Activated naive CD8-positive, alpha-beta T cell treated with anti-CD3 and anti-CD28 coated beads, Interleukin-2, amount 50 U/mL, for 24 hours (primary cell): ENCODE data around the gene OTOG.

Source experiments
- ATAC-seq: fragments of 150-1000 bp; cut with Tn5 transposase; one replicate; pipeline ENCODE4 v1.10.0; 2021
- DNase-seq: peaks from one replicate; pipeline ENCODE4 v3.0.0; 2021
- H3K27ac Mint-ChIP-seq: one replicate; pipeline ENCODE4 v1.8.0; 2021; ENCODE audit warnings: mild to moderate bottlenecking, mixed read lengths
- H3K27me3 Mint-ChIP-seq: one replicate; pipeline ENCODE4 v1.8.0; 2021; ENCODE audit warnings: mixed read lengths
- H3K36me3 Mint-ChIP-seq: one replicate; pipeline ENCODE4 v1.8.0; 2021; ENCODE audit warnings: low read depth, mixed read lengths
- H3K4me1 Mint-ChIP-seq: one replicate; pipeline ENCODE4 v1.8.0; 2021; ENCODE audit warnings: mixed read lengths
- H3K4me3 Mint-ChIP-seq: one replicate; pipeline ENCODE4 v1.8.0; 2021; ENCODE audit warnings: mild to moderate bottlenecking, moderate library complexity, mixed read lengths
- H3K9me3 Mint-ChIP-seq: one replicate; pipeline ENCODE4 v1.8.0; 2021; ENCODE audit warnings: mixed read lengths

The OTOG gene

GRCh38 chr11:17588721-17589120, 41.7 kb downstream of the OTOG start:
- Mint-ChIP-seq H3K36me3 (no peaks in the 10 kb centered on the region), H3K27me3 (peaks cover 10% of the 10 kb centered on the region), H3K4me1 (no peaks in the 10 kb centered on the region), H3K27ac (no peak overlapping the region), H3K9me3 (no peaks in the 10 kb centered on the region), H3K4me3 (no peak overlapping the region)
- DNase-seq (no peak), ATAC-seq (no peak)

GRCh38 chr11:17590463-17590862, 43.4 kb downstream of the OTOG start:
- H3K36me3 Mint-ChIP-seq, result no peaks in the 10 kb centered on the region
- H3K27ac Mint-ChIP-seq, result no peak overlapping the region
- H3K4me1 Mint-ChIP-seq, result no peaks in the 10 kb centered on the region
- no peaks in the 10 kb centered on the region for H3K9me3 Mint-ChIP-seq
- ATAC-seq (no peak), DNase-seq (no peak)
- H3K27me3 Mint-ChIP-seq, result peaks cover 8% of the 10 kb centered on the region
- no peak overlapping the region for H3K4me3 Mint-ChIP-seq

GRCh38 chr11:17591293-17591692, 44.2 kb downstream of the OTOG start:
- Mint-ChIP-seq H3K27ac (no peak overlapping the region), H3K9me3 (no peaks in the 10 kb centered on the region), H3K36me3 (no peaks in the 10 kb centered on the region), H3K4me3 (no peak overlapping the region), H3K4me1 (no peaks in the 10 kb centered on the region), H3K27me3 (peaks cover 7% of the 10 kb centered on the region)
- no peak for DNase-seq
- ATAC-seq, result no peak

- peaks cover 4% of the 10 kb centered on the region for H3K27me3 Mint-ChIP-seq
- ATAC-seq (no peak), DNase-seq (no peak)
- H3K9me3 Mint-ChIP-seq, result no peaks in the 10 kb centered on the region
- no peak overlapping the region for H3K27ac Mint-ChIP-seq
- H3K36me3 Mint-ChIP-seq, result no peaks in the 10 kb centered on the region
- H3K4me1 Mint-ChIP-seq, result no peaks in the 10 kb centered on the region
- no peak overlapping the region for H3K4me3 Mint-ChIP-seq
Observed at GRCh38 chr11:17593466-17594245, 46.6 kb downstream of the OTOG start.

GRCh38 chr11:17594686-17595192, 47.7 kb downstream of the OTOG start:
- DNase-seq (no peak), ATAC-seq (no peak)
- Mint-ChIP-seq H3K27ac (no peak overlapping the region), H3K4me1 (no peaks in the 10 kb centered on the region), H3K4me3 (no peak overlapping the region), H3K36me3 (no peaks in the 10 kb centered on the region), H3K27me3 (peaks cover 4% of the 10 kb centered on the region), H3K9me3 (no peaks in the 10 kb centered on the region)

GRCh38 chr11:17595526-17596309, 48.7 kb downstream of the OTOG start:
- Mint-ChIP-seq H3K27ac (no peak overlapping the region), H3K4me3 (no peak overlapping the region), H3K27me3 (peaks cover 6% of the 10 kb centered on the region), H3K4me1 (no peaks in the 10 kb centered on the region), H3K36me3 (no peaks in the 10 kb centered on the region), H3K9me3 (no peaks in the 10 kb centered on the region)
- DNase-seq (no peak), ATAC-seq (no peak)

GRCh38 chr11:17596310-17596669, 49.2 kb downstream of the OTOG start:
- ATAC-seq (no peak), DNase-seq (no peak)
- Mint-ChIP-seq H3K4me3 (no peak overlapping the region), H3K9me3 (no peaks in the 10 kb centered on the region), H3K4me1 (peaks cover 4% of the 10 kb centered on the region), H3K27ac (no peak overlapping the region), H3K27me3 (peaks cover 6% of the 10 kb centered on the region), H3K36me3 (no peaks in the 10 kb centered on the region)

GRCh38 chr11:17596711-17597110, 49.7 kb downstream of the OTOG start:
- ATAC-seq (no peak), DNase-seq (no peak)
- Mint-ChIP-seq H3K4me1 (peaks cover 4% of the 10 kb centered on the region), H3K27me3 (peaks cover 5% of the 10 kb centered on the region), H3K4me3 (no peak overlapping the region), H3K36me3 (no peaks in the 10 kb centered on the region), H3K9me3 (no peaks in the 10 kb centered on the region), H3K27ac (no peak overlapping the region)

- Mint-ChIP-seq H3K36me3 (no peaks in the 10 kb centered on the region), H3K4me1 (peaks cover 4% of the 10 kb centered on the region), H3K4me3 (no peak overlapping the region), H3K27me3 (peaks cover 2% of the 10 kb centered on the region), H3K9me3 (no peaks in the 10 kb centered on the region), H3K27ac (no peak overlapping the region)
- ATAC-seq (no peak), DNase-seq (no peak)
Observed at GRCh38 chr11:17597770-17598169, 50.7 kb downstream of the OTOG start.

- peaks cover 4% of the 10 kb centered on the region for H3K4me1 Mint-ChIP-seq
- no peaks in the 10 kb centered on the region for H3K36me3 Mint-ChIP-seq
- peaks cover 2% of the 10 kb centered on the region for H3K27me3 Mint-ChIP-seq
- H3K9me3 Mint-ChIP-seq, result no peaks in the 10 kb centered on the region
- no peak overlapping the region for H3K27ac Mint-ChIP-seq
- peak; percentile 80 for DNase-seq
- peak; percentile 66 for ATAC-seq
- H3K4me3 Mint-ChIP-seq, result no peak overlapping the region
Observed at GRCh38 chr11:17598700-17599459, 51.8 kb downstream of the OTOG start.

GRCh38 chr11:17599460-17599925, 52.4 kb downstream of the OTOG start:
- Mint-ChIP-seq H3K27me3 (peaks cover 2% of the 10 kb centered on the region), H3K9me3 (no peaks in the 10 kb centered on the region), H3K4me3 (no peak overlapping the region), H3K4me1 (peaks cover 4% of the 10 kb centered on the region), H3K27ac (no peak overlapping the region), H3K36me3 (no peaks in the 10 kb centered on the region)
- DNase-seq (no peak), ATAC-seq (no peak)

GRCh38 chr11:17600316-17601255, 53.5 kb downstream of the OTOG start:
- Mint-ChIP-seq H3K4me1 (peaks cover 4% of the 10 kb centered on the region), H3K27me3 (peaks cover 2% of the 10 kb centered on the region), H3K36me3 (no peaks in the 10 kb centered on the region), H3K9me3 (no peaks in the 10 kb centered on the region), H3K4me3 (no peak overlapping the region), H3K27ac (no peak overlapping the region)
- no peak for DNase-seq
- ATAC-seq, result no peak

- peaks cover 2% of the 10 kb centered on the region for H3K27me3 Mint-ChIP-seq
- H3K4me3 Mint-ChIP-seq, result no peak overlapping the region
- H3K4me1 Mint-ChIP-seq, result peaks cover 4% of the 10 kb centered on the region
- ATAC-seq (no peak), DNase-seq (no peak)
- H3K27ac Mint-ChIP-seq, result no peak overlapping the region
- no peaks in the 10 kb centered on the region for H3K9me3 Mint-ChIP-seq
- H3K36me3 Mint-ChIP-seq, result no peaks in the 10 kb centered on the region
Observed at GRCh38 chr11:17601256-17601671, 54.2 kb downstream of the OTOG start.

GRCh38 chr11:17601676-17602075, 54.6 kb downstream of the OTOG start:
- peaks cover 2% of the 10 kb centered on the region for H3K27me3 Mint-ChIP-seq
- peaks cover 4% of the 10 kb centered on the region for H3K4me1 Mint-ChIP-seq
- no peak overlapping the region for H3K27ac Mint-ChIP-seq
- no peak for DNase-seq
- no peak for ATAC-seq
- no peaks in the 10 kb centered on the region for H3K36me3 Mint-ChIP-seq
- no peaks in the 10 kb centered on the region for H3K9me3 Mint-ChIP-seq
- no peak overlapping the region for H3K4me3 Mint-ChIP-seq
